Stimulated activated naive CD8-positive, alpha-beta T cell treated with anti-CD3 and anti-CD28 coated beads, Interleukin-15, Interleukin-2, amounts not matched to agents 100 ng/mL and 50 ng/mL, for 24 hours (primary cell): ENCODE data around the gene CNTNAP3B.
"Not testable (repeated sequence)": the region's sequence is repeated elsewhere in the genome, so short reads cannot be mapped to it uniquely, and the experiment has no call there.

Experiments
- H3K27ac Mint-ChIP-seq: one replicate; pipeline ENCODE4 v1.8.0; 2021; ENCODE audit warnings: mild to moderate bottlenecking, mixed read lengths
- H3K27me3 Mint-ChIP-seq: one replicate; pipeline ENCODE4 v1.8.0; 2021; ENCODE audit warnings: mixed read lengths
- H3K36me3 Mint-ChIP-seq: one replicate; pipeline ENCODE4 v1.8.0; 2021; ENCODE audit warnings: low read depth, mixed read lengths
- H3K4me1 Mint-ChIP-seq: one replicate; pipeline ENCODE4 v1.8.0; 2021; ENCODE audit warnings: low read depth, mixed read lengths
- H3K4me3 Mint-ChIP-seq: one replicate; pipeline ENCODE4 v1.8.0; 2021; ENCODE audit warnings: mild to moderate bottlenecking, mixed read lengths
- H3K9me3 Mint-ChIP-seq: one replicate; pipeline ENCODE4 v1.8.0; 2021; ENCODE audit warnings: mixed read lengths

Gene CNTNAP3B

GRCh38 chr9:42129073-42129729 lies at the start of gene CNTNAP3B:
TSS of gene CNTNAP3B (minus strand) at chr9:42129426. CDS start at chr9:42129094, 332 bp downstream.
- not testable (repeated sequence) for H3K9me3 Mint-ChIP-seq, H3K27ac Mint-ChIP-seq, H3K4me1 Mint-ChIP-seq, H3K4me3 Mint-ChIP-seq, H3K36me3 Mint-ChIP-seq
- peaks cover 12% of the 10 kb centered on the region for H3K27me3 Mint-ChIP-seq

GRCh38 chr9:42160299-42160698 lies 31.1 kb upstream of the CNTNAP3B start:
- not testable (repeated sequence) for H3K27ac Mint-ChIP-seq, H3K4me3 Mint-ChIP-seq, H3K9me3 Mint-ChIP-seq, H3K36me3 Mint-ChIP-seq, H3K4me1 Mint-ChIP-seq, H3K27me3 Mint-ChIP-seq

- H3K27me3 Mint-ChIP-seq = peaks cover 12% of the 10 kb centered on the region
- not testable (repeated sequence) for H3K4me3 Mint-ChIP-seq, H3K36me3 Mint-ChIP-seq, H3K27ac Mint-ChIP-seq, H3K4me1 Mint-ChIP-seq, H3K9me3 Mint-ChIP-seq
Measured at GRCh38 chr9:42127056-42127841, 2.0 kb downstream of the CNTNAP3B start.

- H3K36me3 Mint-ChIP-seq, H3K4me3 Mint-ChIP-seq, H3K27ac Mint-ChIP-seq, H3K4me1 Mint-ChIP-seq, H3K27me3 Mint-ChIP-seq, H3K9me3 Mint-ChIP-seq: not testable (repeated sequence)
Measured at GRCh38 chr9:42121007-42121406, 8.2 kb downstream of the CNTNAP3B start.

GRCh38 chr9:42095929-42096328 lies 33.3 kb downstream of the CNTNAP3B start:
- H3K4me1 Mint-ChIP-seq, H3K9me3 Mint-ChIP-seq, H3K4me3 Mint-ChIP-seq, H3K27ac Mint-ChIP-seq, H3K36me3 Mint-ChIP-seq, H3K27me3 Mint-ChIP-seq: not testable (repeated sequence)

DNA sequence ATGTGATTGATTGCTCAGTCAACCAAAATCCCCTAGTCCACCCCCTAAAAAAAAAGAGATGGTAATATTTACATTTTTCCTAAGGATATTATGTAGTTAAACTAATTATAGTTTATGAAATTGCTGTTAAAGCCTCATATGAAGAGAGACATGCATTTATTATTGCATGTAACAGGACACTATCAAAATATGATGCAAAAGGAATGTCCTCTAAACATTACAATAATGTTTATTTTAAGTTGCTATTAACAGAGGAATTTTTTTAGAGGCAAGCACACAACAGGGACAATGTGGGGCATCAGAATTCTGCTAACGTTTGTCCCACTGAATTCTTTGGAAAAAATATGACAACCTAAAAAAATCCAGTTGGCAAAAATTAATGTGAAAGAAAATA lies 44.7 kb downstream of the CNTNAP3B start:
- H3K27me3 Mint-ChIP-seq, H3K27ac Mint-ChIP-seq, H3K9me3 Mint-ChIP-seq, H3K4me1 Mint-ChIP-seq, H3K36me3 Mint-ChIP-seq, H3K4me3 Mint-ChIP-seq: not testable (repeated sequence)

DNA sequence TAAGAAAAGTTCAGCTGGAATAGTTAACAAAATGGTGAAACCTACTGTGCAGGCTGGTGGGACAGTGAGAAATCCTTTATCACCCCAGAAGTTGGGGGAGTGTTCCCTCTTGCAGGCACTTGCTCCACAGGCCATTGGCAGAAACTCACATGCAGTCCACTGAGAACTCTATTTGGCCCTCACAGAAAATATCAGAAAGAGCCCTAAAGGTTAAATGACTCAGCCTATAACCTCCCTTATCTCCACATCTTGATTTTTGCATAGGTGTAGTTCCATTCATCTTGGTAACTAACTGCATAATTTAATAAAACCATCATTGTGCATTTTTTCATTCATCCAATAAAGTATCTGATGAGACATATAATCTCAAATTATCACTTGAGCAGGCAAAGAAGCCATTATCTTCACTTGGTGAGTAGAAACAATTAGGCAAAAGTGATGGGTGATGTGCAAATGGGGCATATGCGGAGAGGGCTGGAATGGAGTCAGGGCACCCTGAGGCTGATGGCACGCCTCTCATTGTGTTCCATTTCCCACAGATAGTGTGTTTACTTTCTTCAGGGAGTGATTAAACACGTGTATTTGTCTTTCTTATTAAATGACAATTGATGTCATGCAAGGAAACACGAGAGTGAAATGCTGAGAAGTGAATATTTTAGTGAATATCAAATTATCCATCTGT lies 45.2 kb downstream of the CNTNAP3B start:
- H3K27me3 Mint-ChIP-seq, H3K9me3 Mint-ChIP-seq, H3K4me3 Mint-ChIP-seq, H3K27ac Mint-ChIP-seq, H3K36me3 Mint-ChIP-seq, H3K4me1 Mint-ChIP-seq: not testable (repeated sequence)

GRCh38 chr9:42080376-42080775 lies 48.9 kb downstream of the CNTNAP3B start:
- not testable (repeated sequence) for H3K36me3 Mint-ChIP-seq, H3K27me3 Mint-ChIP-seq, H3K9me3 Mint-ChIP-seq, H3K4me1 Mint-ChIP-seq, H3K27ac Mint-ChIP-seq, H3K4me3 Mint-ChIP-seq

GRCh38 chr9:42074868-42075267 lies 54.4 kb downstream of the CNTNAP3B start:
- H3K27me3 Mint-ChIP-seq, H3K4me1 Mint-ChIP-seq, H3K4me3 Mint-ChIP-seq: not testable (repeated sequence)

GRCh38 chr9:42071026-42071425 lies 58.2 kb downstream of the CNTNAP3B start:
- H3K4me3 Mint-ChIP-seq, H3K36me3 Mint-ChIP-seq, H3K27me3 Mint-ChIP-seq, H3K4me1 Mint-ChIP-seq, H3K27ac Mint-ChIP-seq, H3K9me3 Mint-ChIP-seq: not testable (repeated sequence)

More at GRCh38 chr9:42074868-42075267, 54.4 kb downstream of the CNTNAP3B start:
- H3K36me3 Mint-ChIP-seq, H3K27ac Mint-ChIP-seq, H3K9me3 Mint-ChIP-seq: not testable (repeated sequence)

GRCh38 chr9:42070035-42070799 lies 59.0 kb downstream of the CNTNAP3B start:
- not testable (repeated sequence) for H3K4me3 Mint-ChIP-seq, H3K9me3 Mint-ChIP-seq, H3K27ac Mint-ChIP-seq, H3K36me3 Mint-ChIP-seq, H3K27me3 Mint-ChIP-seq, H3K4me1 Mint-ChIP-seq

DNA sequence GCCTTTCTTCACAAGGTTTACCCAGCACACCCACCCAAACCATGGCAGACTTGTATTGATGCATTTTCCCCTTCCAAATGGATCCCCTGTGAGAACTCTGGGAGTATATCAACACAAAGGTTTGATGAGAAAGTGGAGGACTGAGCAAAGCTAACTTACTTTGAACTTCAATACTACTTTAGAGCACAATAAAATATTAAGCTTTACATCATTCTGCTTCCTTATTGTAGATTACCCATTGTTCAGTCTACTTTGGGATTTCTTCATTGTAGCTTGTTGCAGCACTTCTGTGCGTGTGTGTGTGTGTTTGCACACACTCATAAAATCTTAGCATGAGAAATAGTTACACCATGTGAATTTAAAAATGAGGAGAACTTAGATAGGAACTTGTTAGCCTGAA lies 75.4 kb downstream of the CNTNAP3B start:
- not testable (repeated sequence) for H3K4me1 Mint-ChIP-seq, H3K9me3 Mint-ChIP-seq, H3K27me3 Mint-ChIP-seq, H3K27ac Mint-ChIP-seq, H3K36me3 Mint-ChIP-seq, H3K4me3 Mint-ChIP-seq

- H3K4me1 Mint-ChIP-seq, H3K36me3 Mint-ChIP-seq, H3K9me3 Mint-ChIP-seq, H3K27me3 Mint-ChIP-seq, H3K27ac Mint-ChIP-seq, H3K4me3 Mint-ChIP-seq: not testable (repeated sequence)
Measured at GRCh38 chr9:42050701-42051100, 78.5 kb downstream of the CNTNAP3B start.

DNA sequence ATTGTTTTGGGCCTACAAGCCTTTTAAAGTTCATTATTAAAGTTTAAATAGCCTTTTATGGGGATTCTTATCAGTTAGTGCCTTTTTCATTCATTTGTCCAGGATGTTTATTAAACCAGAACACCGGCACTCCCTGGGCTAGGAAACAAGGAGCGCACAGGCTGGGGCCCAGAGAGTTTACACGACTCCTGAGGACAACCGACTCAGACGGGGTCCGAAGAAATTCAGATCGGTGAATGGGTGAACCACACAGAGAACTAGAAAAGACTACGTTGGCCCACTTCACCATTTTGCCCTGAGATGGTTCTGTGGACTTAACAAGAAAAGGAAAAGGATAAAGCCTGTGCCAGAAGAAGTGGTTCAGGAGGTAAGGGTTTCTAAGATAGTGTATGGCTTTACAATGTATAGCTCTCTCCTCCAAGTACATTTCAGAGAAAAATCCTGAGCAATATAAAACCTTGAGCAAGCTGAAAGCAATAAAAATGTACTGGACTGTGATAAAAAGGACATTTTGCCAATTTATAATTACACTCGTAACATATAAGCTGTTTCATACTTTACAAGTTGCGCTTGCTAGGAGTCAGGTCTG lies 84.7 kb downstream of the CNTNAP3B start:
- not testable (repeated sequence) for H3K27ac Mint-ChIP-seq, H3K36me3 Mint-ChIP-seq, H3K9me3 Mint-ChIP-seq, H3K4me1 Mint-ChIP-seq, H3K4me3 Mint-ChIP-seq, H3K27me3 Mint-ChIP-seq

DNA sequence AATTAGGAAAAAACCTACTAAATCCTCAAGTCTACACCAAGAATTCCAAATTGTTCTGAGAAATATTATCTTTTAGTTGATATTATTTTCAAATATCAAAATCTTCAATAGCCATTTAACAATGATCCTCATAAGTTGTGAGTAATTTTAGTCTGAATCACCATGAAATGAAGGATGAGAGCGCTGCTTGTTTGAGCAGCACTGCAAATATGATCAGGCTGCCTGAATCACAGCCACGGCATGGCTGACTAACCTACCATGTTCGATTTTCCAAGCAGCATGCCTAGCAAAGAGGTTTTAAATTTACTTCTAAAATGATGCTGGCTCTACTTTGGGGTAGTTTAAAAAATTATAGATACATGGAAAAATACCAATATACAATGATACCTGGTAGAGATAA lies 95.7 kb downstream of the CNTNAP3B start:
- not testable (repeated sequence) for H3K4me3 Mint-ChIP-seq, H3K27ac Mint-ChIP-seq, H3K4me1 Mint-ChIP-seq, H3K36me3 Mint-ChIP-seq, H3K27me3 Mint-ChIP-seq, H3K9me3 Mint-ChIP-seq
